Loucy (cell line): ENCODE data around the gene RPL35A.
A peak's percentile ranks its signal among the peaks of the same experiment; 100 is the strongest.

ENCODE experiments used
- H2AFZ ChIP-seq: fragments of 200-600 bp; sonication (generic); 2 replicates; pipeline ENCODE4 v1.6.0; 2016; ENCODE audit warnings: antibody characterized with exemption, mild to moderate bottlenecking, low read length, moderate library complexity
- H3F3A ChIP-seq: fragments of 200-600 bp; 2 replicates; pipeline ENCODE4 v1.6.0; 2016; ENCODE audit warnings: antibody characterized with exemption, low read depth, mild to moderate bottlenecking
- H3K27me3 ChIP-seq: fragments of 200-600 bp; sonication (generic); 2 replicates; pipeline ENCODE4 v1.6.1; 2014; ENCODE audit warnings: low read length, mild to moderate bottlenecking; ENCODE audit not compliant: insufficient read depth, poor library complexity, severe bottlenecking
- H3K36me3 ChIP-seq: fragments of 200-600 bp; sonication (generic); 2 replicates; pipeline ENCODE4 v1.6.1; 2016; ENCODE audit warnings: low read length; ENCODE audit not compliant: insufficient read depth
- H3K4me1 ChIP-seq: fragments of 200-600 bp; sonication (generic); 2 replicates; pipeline ENCODE4 v1.5.1; 2014; ENCODE audit warnings: low read length, mild to moderate bottlenecking; ENCODE audit not compliant: insufficient read depth, poor library complexity, severe bottlenecking
- H3K4me2 ChIP-seq: fragments of 200-600 bp; sonication (generic); 2 replicates; pipeline ENCODE4 v1.6.0; 2014; ENCODE audit warnings: antibody characterized with exemption, low read length, low read depth, mild to moderate bottlenecking; ENCODE audit not compliant: poor library complexity, severe bottlenecking
- H3K4me3 ChIP-seq: fragments of 200-600 bp; sonication (generic); 2 replicates; pipeline ENCODE4 v1.5.1; 2014; ENCODE audit warnings: low read length, mild to moderate bottlenecking, mixed read lengths; ENCODE audit not compliant: poor library complexity, severe bottlenecking
- H3K79me2 ChIP-seq: fragments of 200-600 bp; sonication (generic); 2 replicates; pipeline ENCODE4 v1.6.1; 2014; ENCODE audit warnings: low read length; ENCODE audit not compliant: insufficient read depth
- H3K9ac ChIP-seq: fragments of 200-600 bp; sonication (generic); 2 replicates; pipeline ENCODE4 v1.6.0; 2014; ENCODE audit warnings: mild to moderate bottlenecking, low read depth, low read length, moderate library complexity; ENCODE audit not compliant: poor library complexity, severe bottlenecking
- H3K9me2 ChIP-seq: fragments of 200-600 bp; sonication (generic); replicated peaks from 2 replicates; pipeline ENCODE4 v1.6.1; 2016; ENCODE audit warnings: low read depth, low read length, mixed read lengths
- H3K9me3 ChIP-seq: fragments of 200-600 bp; sonication (generic); 2 replicates; pipeline ENCODE4 v1.6.1; 2014; ENCODE audit warnings: mild to moderate bottlenecking, antibody characterized with exemption, low read length, low read depth; ENCODE audit not compliant: insufficient read depth
- H4K20me1 ChIP-seq: fragments of 200-600 bp; sonication (generic); 2 replicates; pipeline ENCODE4 v1.6.0; 2014; ENCODE audit warnings: antibody characterized with exemption, low read length, mild to moderate bottlenecking; ENCODE audit not compliant: insufficient read depth, poor library complexity, severe bottlenecking
- CTCF ChIP-seq: fragments of 200-600 bp; sonication (generic); conservative IDR thresholded peaks from 2 replicates; pipeline ENCODE4 v1.5.1; 2014; ENCODE audit warnings: mild to moderate bottlenecking, antibody characterized with exemption, low read length
- EZH2phosphoT487 ChIP-seq: fragments of 200-600 bp; IDR thresholded peaks from 2 replicates; pipeline ENCODE4 v1.6.1; 2018; ENCODE audit warnings: antibody characterized with exemption, mild to moderate bottlenecking, moderate library complexity, borderline replicate concordance

Gene RPL35A

GRCh38 chr3:197959891-197960693 is 10.1 kb downstream of the RPL35A start, which contains the start of gene LMLN:
LMLN (plus strand) TSS chr3:197960217; CDS start chr3:197960246, 29 bp downstream.
- Histone ChIP-seq H2AFZ (peak within 1 kb of the TSS; percentile 92), H3F3A (0 out of 2 replicates have a peak, but pooled peaks cover 7% of the 10 kb centered on the region), H3K4me1 (peaks cover 35% of the 10 kb centered on the region), H3K9me3 (no peaks in the 10 kb centered on the region), H3K79me2 (peaks cover 6% of the 10 kb centered on the region; the same call in 1 of the 2 replicates), H3K27me3 (no peaks in the 10 kb centered on the region), H4K20me1 (peaks cover 6% of the 10 kb centered on the region), H3K4me2 (peak within 1 kb of the TSS; percentile 86), H3K9me2 (no peaks in the 10 kb centered on the region), H3K36me3 (peaks cover 18% of the 10 kb centered on the region; the same call in 1 of the 2 replicates), H3K4me3 (peak within 1 kb of the TSS; percentile 86), H3K9ac (peak within 1 kb of the TSS; percentile 69)
- TF ChIP-seq EZH2phosphoT487 (no peak), CTCF (no peak)

DNA sequence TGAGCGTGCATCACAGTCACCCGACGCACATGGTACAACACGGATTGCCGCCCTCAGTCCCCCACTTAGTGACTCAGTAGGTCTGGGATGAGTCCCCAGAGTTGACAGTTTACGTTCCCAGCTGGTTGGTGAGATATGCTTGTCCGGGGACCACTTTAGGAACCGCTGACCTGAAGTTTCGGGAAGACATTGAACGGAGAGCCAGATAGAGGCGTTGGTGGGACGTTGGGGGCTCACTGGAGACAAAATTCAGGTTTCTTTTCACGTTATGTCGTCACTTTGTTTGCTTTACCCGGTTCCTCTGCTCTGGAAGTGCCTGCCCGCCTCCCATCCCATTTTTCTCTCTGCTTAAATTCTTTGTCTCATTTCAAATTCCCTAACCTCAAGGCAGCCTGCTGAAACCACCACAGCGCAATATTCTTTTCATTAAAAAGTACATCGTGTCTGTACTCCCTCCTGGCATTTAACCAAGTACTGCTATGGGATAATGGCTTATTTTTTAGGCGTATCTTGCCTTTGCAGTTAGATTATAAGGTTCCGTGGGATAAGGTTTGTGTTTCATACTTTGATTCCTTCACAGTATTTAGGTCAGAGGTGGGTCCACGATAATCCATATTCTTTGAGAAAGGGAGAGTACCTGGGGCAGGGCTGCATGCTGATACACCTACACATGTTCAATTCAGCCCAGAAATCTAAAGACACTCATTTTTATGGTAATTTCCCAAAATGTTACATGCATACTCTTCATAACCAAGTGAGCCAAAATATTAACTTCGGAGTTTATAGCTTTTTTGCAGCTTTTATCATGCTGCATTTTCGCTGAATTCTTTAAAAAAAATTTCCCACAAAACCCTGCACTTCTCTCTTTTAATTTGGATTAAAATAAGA is 10.9 kb downstream of the RPL35A start:
- Histone ChIP-seq H3K4me2 (peak overlapping the region; percentile 86), H3F3A (0 out of 2 replicates have a peak, but pooled peaks cover 7% of the 10 kb centered on the region), H3K9me2 (no peaks in the 10 kb centered on the region), H2AFZ (peak overlapping the region; percentile 92), H3K79me2 (no peaks in the 10 kb centered on the region), H3K9me3 (no peaks in the 10 kb centered on the region), H4K20me1 (no peaks in the 10 kb centered on the region), H3K27me3 (no peaks in the 10 kb centered on the region), H3K9ac (peak overlapping the region; percentile 53), H3K4me3 (peak overlapping the region; percentile 86), H3K4me1 (peaks cover 35% of the 10 kb centered on the region), H3K36me3 (peaks cover 10% of the 10 kb centered on the region; the same call in 1 of the 2 replicates)
- no peak for TF ChIP-seq CTCF
- no peak for TF ChIP-seq EZH2phosphoT487

DNA sequence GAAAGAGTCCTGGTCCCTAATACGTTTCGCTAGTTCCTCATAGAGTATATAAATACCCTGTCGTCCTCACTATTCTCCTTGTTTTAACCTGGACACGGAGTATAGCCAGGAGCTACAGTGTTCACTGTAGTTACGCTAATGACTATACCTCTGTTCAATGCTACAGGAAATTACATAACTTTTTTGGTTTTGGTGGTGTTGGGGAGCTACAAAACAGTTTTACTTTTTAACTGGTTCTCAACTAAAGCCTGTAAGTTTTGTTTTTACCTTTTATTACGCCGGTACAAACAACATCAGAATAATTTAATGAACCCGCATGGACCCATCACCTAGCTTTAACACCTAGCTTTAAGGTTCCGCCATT is 11.6 kb downstream of the RPL35A start:
- Histone ChIP-seq H4K20me1 (no peaks in the 10 kb centered on the region), H3K4me3 (peak overlapping the region; percentile 86), H3K9ac (peak overlapping the region; percentile 53), H3K79me2 (no peaks in the 10 kb centered on the region), H3K4me2 (peak overlapping the region; percentile 86), H3K4me1 (peaks cover 35% of the 10 kb centered on the region), H3K9me2 (no peaks in the 10 kb centered on the region), H3K36me3 (peaks cover 4% of the 10 kb centered on the region; the same call in 1 of the 2 replicates), H3F3A (0 out of 2 replicates have a peak, but pooled peaks cover 2% of the 10 kb centered on the region), H3K27me3 (no peaks in the 10 kb centered on the region), H2AFZ (peak overlapping the region; percentile 92), H3K9me3 (peaks cover 2% of the 10 kb centered on the region; the same call in 1 of the 2 replicates)
- no peak for TF ChIP-seq CTCF
- TF ChIP-seq EZH2phosphoT487: no peak
